PC-3 (cell line): ENCODE measurements around the gene TIMP2.

Experiments used
- EZH2 ChIP-seq: fragments of 300-600 bp; sonication (generic); IDR thresholded peaks from one replicate; pipeline ENCODE4 v1.6.1; 2017; ENCODE audit warnings: antibody characterized with exemption, mild to moderate bottlenecking, low read length; ENCODE audit not compliant: unreplicated experiment
- EZH2phosphoT487 ChIP-seq: fragments of 300-600 bp; sonication (generic); IDR thresholded peaks from 2 replicates; pipeline ENCODE4 v1.6.1; 2018; ENCODE audit warnings: mild to moderate bottlenecking, antibody characterized with exemption, low read length, borderline replicate concordance
- TF ChIP-seq, protein P1 (sequence below): fragments of 300-600 bp; sonication (generic); conservative IDR thresholded peaks from 2 replicates; pipeline ENCODE4 v1.5.1; 2017; ENCODE audit warnings: antibody characterized with exemption, low read depth, mild to moderate bottlenecking, low read length

DNA sequence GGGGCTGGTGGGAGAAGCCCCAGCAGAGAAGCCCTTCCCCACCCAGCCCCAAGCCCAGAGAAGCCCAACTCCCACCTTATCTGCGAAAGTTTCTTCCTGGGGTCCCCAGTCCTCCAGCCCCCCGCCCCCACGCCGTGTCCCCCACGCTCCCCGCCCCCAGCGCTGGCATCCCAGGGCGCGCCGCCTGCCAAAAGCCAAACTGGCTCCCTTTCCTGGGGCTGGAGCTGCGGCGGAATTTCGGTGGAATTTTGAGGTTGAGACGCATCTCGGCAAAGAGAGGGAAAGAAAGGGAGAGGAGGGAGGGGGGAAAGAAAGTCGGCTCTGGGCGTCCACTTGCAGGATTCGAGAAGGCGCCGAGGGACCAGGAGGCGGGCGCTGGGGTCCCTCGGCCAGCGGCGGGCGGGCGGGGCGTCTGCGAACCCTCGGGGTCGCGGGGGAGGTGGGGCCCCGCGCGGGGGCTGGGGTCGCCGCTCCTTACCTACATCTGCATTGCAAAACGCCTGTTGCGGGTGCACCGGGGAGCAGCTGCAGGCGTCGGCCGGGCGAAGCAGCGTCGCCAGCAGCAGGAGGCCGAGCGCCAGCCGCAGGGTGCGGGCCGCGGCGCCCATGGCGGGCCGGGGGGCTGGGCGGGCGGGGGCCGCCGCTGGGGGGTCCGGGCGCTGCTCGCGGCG, 571 bp downstream of the TIMP2 start:
- TF ChIP-seq, protein P1, sequence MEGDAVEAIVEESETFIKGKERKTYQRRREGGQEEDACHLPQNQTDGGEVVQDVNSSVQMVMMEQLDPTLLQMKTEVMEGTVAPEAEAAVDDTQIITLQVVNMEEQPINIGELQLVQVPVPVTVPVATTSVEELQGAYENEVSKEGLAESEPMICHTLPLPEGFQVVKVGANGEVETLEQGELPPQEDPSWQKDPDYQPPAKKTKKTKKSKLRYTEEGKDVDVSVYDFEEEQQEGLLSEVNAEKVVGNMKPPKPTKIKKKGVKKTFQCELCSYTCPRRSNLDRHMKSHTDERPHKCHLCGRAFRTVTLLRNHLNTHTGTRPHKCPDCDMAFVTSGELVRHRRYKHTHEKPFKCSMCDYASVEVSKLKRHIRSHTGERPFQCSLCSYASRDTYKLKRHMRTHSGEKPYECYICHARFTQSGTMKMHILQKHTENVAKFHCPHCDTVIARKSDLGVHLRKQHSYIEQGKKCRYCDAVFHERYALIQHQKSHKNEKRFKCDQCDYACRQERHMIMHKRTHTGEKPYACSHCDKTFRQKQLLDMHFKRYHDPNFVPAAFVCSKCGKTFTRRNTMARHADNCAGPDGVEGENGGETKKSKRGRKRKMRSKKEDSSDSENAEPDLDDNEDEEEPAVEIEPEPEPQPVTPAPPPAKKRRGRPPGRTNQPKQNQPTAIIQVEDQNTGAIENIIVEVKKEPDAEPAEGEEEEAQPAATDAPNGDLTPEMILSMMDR = no peak
- TF ChIP-seq EZH2 (no peak), EZH2phosphoT487 (no peak)
